AG10803 (cell line): ENCODE measurements around the gene NKD1.

Experiments
- DNase-seq: peaks from one replicate; pipeline ENCODE4 v3.0.0; 2010; ENCODE audit warnings: low read depth
- H3K4me3 ChIP-seq: 2 replicates; pipeline ENCODE4 v1.5.1; 2011; ENCODE audit warnings: mild to moderate bottlenecking, low read length, control low read depth
- TF ChIP-seq, protein P1 (sequence below): conservative IDR thresholded peaks from 2 replicates; pipeline ENCODE4 v1.5.1; 2011; ENCODE audit warnings: mild to moderate bottlenecking, low read length, control low read depth, inconsistent platforms

Gene NKD1

DNA sequence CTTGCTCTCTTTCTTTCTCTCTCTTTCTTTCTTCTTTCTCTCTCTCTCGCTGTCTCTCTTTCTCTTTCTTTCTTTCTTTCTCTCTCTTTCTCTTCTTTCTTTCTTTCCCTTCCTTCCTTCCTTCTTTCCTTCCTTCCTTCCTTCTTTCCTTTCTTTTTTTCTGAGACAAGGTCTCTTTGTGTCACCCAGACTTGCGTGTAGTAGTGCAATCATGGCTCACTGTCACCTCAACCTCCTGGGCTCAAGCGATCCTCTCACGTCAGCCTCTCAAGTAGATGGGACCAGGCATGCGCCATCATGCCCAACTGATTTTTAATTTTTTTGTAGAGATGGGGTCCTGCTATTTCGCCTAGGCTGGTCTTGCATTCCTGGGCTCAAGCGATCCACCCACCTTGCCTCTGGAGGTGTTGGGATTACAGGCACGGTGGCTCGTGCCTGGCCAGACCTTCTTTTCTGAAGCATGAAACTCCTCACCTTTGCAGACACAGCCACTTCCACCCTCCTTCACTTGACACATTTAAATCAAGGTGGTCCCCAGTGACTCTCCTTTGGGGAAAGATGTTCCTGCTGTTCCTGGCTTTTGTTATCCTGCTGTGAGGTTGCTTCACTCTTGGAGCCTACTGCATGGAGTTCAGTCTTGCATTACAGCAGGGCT is 26.8 kb upstream of the NKD1 start:
- no peak overlapping the region for H3K4me3 ChIP-seq
- TF ChIP-seq, protein P1, sequence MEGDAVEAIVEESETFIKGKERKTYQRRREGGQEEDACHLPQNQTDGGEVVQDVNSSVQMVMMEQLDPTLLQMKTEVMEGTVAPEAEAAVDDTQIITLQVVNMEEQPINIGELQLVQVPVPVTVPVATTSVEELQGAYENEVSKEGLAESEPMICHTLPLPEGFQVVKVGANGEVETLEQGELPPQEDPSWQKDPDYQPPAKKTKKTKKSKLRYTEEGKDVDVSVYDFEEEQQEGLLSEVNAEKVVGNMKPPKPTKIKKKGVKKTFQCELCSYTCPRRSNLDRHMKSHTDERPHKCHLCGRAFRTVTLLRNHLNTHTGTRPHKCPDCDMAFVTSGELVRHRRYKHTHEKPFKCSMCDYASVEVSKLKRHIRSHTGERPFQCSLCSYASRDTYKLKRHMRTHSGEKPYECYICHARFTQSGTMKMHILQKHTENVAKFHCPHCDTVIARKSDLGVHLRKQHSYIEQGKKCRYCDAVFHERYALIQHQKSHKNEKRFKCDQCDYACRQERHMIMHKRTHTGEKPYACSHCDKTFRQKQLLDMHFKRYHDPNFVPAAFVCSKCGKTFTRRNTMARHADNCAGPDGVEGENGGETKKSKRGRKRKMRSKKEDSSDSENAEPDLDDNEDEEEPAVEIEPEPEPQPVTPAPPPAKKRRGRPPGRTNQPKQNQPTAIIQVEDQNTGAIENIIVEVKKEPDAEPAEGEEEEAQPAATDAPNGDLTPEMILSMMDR, result no peak
- no peak for DNase-seq

DNA sequence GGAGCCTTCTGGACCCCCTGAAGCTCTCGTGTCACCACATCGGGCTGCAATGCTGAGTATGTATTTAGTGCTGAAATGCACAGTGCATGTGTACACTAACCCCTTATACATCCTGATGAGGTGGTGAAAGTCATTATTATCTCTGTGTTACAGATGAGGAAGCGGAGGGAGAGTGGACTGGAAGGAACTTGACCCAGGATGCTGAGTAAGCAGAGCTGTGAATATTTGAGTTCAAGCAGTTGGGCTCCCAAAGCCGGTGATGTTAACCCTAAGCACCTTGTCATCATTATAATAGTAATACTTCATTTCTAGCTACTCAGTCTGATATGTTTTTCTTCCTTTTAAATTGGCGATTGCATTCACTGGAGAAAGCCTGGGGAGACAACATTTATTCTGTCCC is 25.9 kb upstream of the NKD1 start:
- TF ChIP-seq, protein P1, result no peak
- no peak overlapping the region for H3K4me3 ChIP-seq
- DNase-seq, result no peak

DNA sequence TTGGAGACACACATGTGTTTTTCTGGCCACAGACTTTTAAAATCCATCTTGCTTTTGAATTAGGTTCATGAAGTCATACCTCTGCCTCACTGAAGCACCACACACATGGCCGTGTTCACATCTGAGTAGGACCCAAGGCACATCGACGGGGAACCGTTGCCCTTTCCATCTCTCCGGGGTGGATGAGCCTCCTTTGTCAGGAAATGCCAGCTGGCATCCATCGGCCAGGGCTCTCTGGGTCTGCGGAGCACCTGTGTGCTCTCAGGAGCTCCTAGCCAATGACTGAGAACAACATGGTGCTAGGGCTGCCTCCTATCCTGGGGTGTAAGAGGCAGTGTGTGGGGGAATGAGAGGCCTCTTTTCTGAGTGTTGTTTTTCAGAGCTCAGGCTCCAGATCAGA is 24.5 kb upstream of the NKD1 start:
- TF ChIP-seq, protein P1, result no peak
- no peak overlapping the region for H3K4me3 ChIP-seq
- no peak for DNase-seq

DNA sequence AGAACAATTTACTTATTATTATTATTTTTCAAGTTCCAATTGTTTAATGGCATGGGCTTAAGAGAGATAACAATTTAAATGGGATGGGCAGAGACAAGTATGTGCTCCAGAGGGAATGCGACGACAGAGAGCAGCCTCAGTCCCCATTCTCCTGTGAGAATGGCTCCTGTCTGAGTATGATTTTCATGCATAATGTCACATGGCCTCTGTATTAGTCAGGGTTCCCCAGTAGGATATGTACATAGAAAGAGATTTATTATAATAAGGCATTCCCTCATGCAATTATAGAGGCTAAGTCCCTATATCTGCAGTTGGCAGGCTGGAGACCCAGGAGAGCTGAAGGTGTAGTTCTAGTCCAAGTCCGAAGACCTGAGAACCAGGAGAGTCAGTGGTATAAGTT is 22.9 kb upstream of the NKD1 start:
- no peak overlapping the region for H3K4me3 ChIP-seq
- no peak for DNase-seq
- TF ChIP-seq, protein P1, result no peak

DNA sequence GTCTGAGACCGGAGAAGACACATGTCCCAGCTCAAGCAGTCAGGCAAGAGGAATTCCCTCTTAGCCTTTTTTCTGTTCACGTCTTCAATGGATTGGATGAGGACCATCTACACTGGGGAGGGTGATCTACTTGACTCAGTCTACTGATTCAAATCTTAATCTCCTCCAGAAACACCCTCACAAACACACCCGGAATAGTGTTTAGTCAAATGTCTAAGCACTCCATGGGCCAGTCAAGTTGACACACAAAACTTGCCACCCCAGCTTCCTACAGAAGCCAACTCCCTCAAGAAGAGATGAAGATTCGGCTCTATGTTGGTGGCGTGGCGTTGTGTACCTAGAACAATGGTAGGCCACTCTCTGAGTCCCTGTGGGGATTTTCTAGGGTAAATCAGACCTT is 22.5 kb upstream of the NKD1 start:
- TF ChIP-seq, protein P1, result no peak
- DNase-seq, result no peak
- no peak overlapping the region for H3K4me3 ChIP-seq

DNA sequence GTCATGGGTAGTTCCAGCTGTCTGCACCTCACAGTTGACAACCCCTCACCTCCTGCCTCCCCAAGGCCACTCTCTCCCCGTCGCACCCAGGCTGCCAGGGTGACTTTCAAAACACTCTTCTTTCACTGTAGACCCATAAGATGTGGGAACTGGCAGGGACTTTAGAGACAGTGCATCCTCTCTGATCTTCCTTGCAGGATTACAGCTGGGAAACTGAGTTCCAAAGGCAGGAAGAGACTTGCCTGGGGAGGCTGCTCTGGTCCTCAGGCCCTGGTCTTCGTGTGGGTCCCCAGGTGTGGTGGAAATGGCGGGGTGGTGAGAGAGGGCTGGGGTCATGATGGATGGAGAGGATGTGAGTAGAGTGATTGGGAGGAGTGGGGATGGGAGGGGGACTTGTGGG is 21.9 kb upstream of the NKD1 start:
- no peak overlapping the region for H3K4me3 ChIP-seq
- TF ChIP-seq, protein P1, result no peak
- no peak for DNase-seq

DNA sequence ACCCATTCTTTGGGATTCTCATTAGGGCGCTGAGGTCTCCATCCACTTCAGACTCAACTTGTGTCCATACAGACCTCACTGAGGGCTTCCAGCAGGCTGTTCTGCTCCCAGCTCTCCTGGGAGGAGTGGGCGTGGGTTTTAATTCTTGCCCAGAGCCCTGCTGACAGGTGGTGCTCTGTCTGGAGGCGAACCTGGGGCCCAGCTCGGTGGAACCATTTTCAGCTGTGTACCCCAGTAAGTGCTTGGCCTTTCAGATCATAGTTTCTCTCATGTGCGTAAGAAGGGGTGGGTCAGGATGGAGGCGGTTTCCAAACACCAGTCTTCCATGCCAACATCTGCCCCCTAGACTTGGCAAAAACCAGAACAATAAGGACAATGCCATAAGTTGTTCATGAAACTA is 21.4 kb upstream of the NKD1 start:
- no peak overlapping the region for H3K4me3 ChIP-seq
- TF ChIP-seq, protein P1, result no peak
- no peak for DNase-seq
